Spleen (tissue), 7 donors: ENCODE measurements around the gene ANP32A.

Source experiments
- CTCF ChIP-seq, 11 experiments: fragments of 200-600 bp in 7 of 11; fragments of 450-650 bp in 4 of 11; sonication (generic) in 4 of 11; IDR thresholded peaks in 8 of 11; conservative IDR thresholded peaks in 3 of 11; 1 replicate in 7 of 11; 2 replicates in 4 of 11; pipeline versions ENCODE4 v1.4.0 to v1.8.0; 2016 to 2021; ENCODE audit warnings: antibody characterized with exemption in 11 of 11, inconsistent platforms in 4 of 11, mild to moderate bottlenecking in 1 of 11
- POLR2A ChIP-seq, 3 donors: fragments of 450-650 bp; IDR thresholded peaks; one replicate each; pipeline ENCODE4 v1.5.1; 2017; ENCODE audit warnings: antibody characterized with exemption in 3 of 3, mild to moderate bottlenecking in 1 of 3
- donor health status: DM: no; HTN: no; CAD: no; lungs with moderate emphysema.
- donor health status: DM: no; HTN: no; CAD: no.
- donor health status: DM: no; HTN: no; CAD: no.

GRCh38 chr15:68812069-68812468 lies 8.6 kb downstream of the ANP32A start:
- TF ChIP-seq CTCF (IDR thresholded peaks at IDR 0.05 in 8 of 11, conservative IDR thresholded peaks at IDR 0.05 in 3 of 11): no peak
- no peak for TF ChIP-seq POLR2A (IDR thresholded peaks at IDR 0.05)
